ENCODE measurements around the gene CEACAM7. TPM values are rescaled to one million over a fixed set of nuclear protein-coding genes. Genes with fewer than 3 reads are reported as not detected.

The CEACAM7 gene
- total RNA-seq, 1 experiment from 2014 or later: 0.15 TPM

DNA sequence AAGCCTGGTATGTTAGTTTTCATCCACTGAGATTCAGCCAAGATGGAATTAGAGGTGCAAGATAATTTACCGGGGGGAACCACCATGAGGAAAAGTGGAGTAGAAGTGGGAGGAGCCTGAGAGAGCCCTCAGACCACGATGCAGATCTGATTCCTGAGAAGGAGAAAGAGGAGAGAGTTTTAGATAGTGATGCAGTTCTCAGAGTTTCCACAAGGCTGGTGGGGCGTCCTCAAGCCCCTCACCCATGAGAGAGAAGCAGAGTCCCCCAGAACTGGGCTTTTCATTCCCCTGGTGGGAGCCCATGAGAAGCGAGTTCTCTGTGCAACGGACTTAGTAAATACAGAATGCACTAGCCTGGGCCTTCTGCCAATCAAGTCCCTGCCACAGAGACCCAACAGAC is 38.4 kb upstream of the CEACAM7 start:
- peak; percentile 99 for ATAC-seq
- CTCF ChIA-PET: interaction anchor here (0.7 to 4.2 kb wide), 4 partner anchors 11 to 67 kb away, joined by 3 to 24 read pairs (median 3); no protein-coding TSS in a partner anchor

More for the DNA sequence above, 38.4 kb upstream of the CEACAM7 start:
- H3K27me3 Mint-ChIP-seq (ENCODE audit: low read depth): peaks cover 4% of the 10 kb centered on the region; the same call in 1 of the 2 replicates
- H3K9me3 Mint-ChIP-seq: no peaks in the 10 kb centered on the region
- no peak overlapping the region for H3K4me3 Mint-ChIP-seq
- peak; percentile 33 for DNase-seq (ENCODE audit: low spot score)
- peaks cover 5% of the 10 kb centered on the region; the same call in 1 of the 2 replicates for H3K4me1 Mint-ChIP-seq
- H3K27ac Mint-ChIP-seq: no peak overlapping the region
- TF ChIP-seq E2F4 (CRISPR knock-in tag; IDR thresholded peaks at IDR 0.05; ENCODE audit: borderline replicate concordance, low read depth) (no peak), TEAD4 (CRISPR knock-in tag; IDR thresholded peaks at IDR 0.05) (no peak), ESRRA (CRISPR knock-in tag; IDR thresholded peaks at IDR 0.05; ENCODE audit: borderline replicate concordance) (no peak), CREM (CRISPR knock-in tag; IDR thresholded peaks at IDR 0.05) (no peak), E2F5 (CRISPR knock-in tag; IDR thresholded peaks at IDR 0.05) (no peak), ZSCAN18 (CRISPR knock-in tag; IDR thresholded peaks at IDR 0.05) (no peak), ZNF317 (CRISPR knock-in tag; IDR thresholded peaks at IDR 0.05; ENCODE audit: borderline replicate concordance, low read depth) (no peak), ZBTB21 (CRISPR knock-in tag; IDR thresholded peaks at IDR 0.05; ENCODE audit: borderline replicate concordance) (no peak), ZNF532 (CRISPR knock-in tag; IDR thresholded peaks at IDR 0.05; ENCODE audit: borderline replicate concordance) (no peak), NFATC4 (CRISPR knock-in tag; IDR thresholded peaks at IDR 0.05) (no peak)
- TF ChIP-seq, protein P1, sequence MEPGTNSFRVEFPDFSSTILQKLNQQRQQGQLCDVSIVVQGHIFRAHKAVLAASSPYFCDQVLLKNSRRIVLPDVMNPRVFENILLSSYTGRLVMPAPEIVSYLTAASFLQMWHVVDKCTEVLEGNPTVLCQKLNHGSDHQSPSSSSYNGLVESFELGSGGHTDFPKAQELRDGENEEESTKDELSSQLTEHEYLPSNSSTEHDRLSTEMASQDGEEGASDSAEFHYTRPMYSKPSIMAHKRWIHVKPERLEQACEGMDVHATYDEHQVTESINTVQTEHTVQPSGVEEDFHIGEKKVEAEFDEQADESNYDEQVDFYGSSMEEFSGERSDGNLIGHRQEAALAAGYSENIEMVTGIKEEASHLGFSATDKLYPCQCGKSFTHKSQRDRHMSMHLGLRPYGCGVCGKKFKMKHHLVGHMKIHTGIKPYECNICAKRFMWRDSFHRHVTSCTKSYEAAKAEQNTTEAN (CRISPR knock-in tag; IDR thresholded peaks at IDR 0.05): no peak
- TF ChIP-seq, protein P2, sequence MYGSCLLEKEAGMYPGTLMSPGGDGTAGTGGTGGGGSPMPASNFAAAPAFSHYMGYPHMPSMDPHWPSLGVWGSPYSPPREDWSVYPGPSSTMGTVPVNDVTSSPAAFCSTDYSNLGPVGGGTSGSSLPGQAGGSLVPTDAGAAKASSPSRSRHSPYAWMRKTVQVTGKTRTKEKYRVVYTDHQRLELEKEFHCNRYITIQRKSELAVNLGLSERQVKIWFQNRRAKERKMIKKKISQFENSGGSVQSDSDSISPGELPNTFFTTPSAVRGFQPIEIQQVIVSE (CRISPR knock-in tag; IDR thresholded peaks at IDR 0.05; ENCODE audit: borderline replicate concordance): no peak
- no peaks in the 10 kb centered on the region for H3K36me3 Mint-ChIP-seq
- POLR2A ChIA-PET: no interaction called here
